ENCODE results near the gene SHISA6.

The SHISA6 gene

GRCh38 chr17:11514981-11515680, 274.1 kb downstream of the SHISA6 start:
- no peak for DNase-seq

DNA sequence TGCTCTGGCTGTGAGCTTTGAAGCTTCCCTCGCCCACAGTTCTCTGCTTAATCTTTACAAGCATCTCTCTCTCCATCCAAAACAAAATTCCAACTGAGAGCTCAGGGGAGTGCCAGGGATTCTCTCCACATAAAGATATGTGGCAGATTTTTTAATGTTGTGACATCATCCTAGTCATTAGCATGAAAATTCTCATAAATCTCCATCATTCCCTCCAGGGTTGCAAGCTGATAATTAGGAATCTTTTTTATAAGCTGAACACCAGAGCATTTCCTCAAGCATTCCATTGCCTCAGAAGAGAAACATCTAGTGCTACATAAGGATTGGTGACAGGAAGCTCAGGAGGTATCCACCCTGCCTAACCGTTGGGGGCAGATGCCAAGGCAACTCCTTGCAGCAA, 274.9 kb downstream of the SHISA6 start:
- DNase-seq, result no peak

DNA sequence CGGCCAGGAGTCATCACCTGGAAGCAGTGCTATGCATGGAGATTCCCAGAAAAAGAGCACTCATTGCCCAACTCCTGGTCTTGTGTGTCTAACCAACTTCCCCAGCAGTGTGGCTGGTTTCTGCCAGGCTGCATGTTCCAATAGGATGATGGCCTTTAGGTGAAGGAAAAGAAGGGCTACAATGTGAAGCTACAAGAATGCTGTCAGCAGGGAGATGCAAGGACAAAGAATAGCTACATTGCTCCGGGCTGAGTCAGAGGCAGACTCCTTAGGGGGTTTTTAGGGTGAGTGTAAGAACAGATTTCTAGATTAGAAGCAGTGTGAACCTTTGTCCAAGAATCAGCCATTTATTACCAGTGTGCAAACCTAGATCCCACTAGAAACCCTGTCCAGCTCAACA, 294.2 kb downstream of the SHISA6 start:
- DNase-seq, result no peak

GRCh38 chr17:11538366-11538765, 297.4 kb downstream of the SHISA6 start:
- DNase-seq, result no peak

- DNase-seq, result no peak
These were observed 298.6 kb downstream of the SHISA6 start for GRCh38 chr17:11539637-11540036.

DNA sequence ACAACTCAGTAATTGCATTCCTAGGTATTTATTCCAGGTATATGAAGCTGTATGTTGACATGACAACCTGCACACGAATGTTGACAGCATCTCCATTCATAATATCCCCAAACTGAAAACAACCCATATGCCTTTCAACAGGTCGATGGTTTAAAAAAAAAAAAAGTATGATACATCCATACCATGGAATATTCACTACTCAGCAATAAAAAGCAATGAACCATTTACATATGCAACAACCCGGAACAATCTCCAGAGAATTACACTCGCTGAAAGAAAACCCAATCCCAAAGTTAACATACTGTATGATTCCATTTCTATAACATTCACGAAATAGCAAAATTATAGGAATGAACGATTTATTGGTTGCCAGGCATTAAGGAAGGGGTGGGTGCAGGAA, 304.0 kb downstream of the SHISA6 start:
- DNase-seq, result no peak

GRCh38 chr17:11545696-11546095, 304.7 kb downstream of the SHISA6 start:
- no peak for DNase-seq

GRCh38 chr17:11547853-11548252, 306.8 kb downstream of the SHISA6 start:
- DNase-seq, result no peak

DNA sequence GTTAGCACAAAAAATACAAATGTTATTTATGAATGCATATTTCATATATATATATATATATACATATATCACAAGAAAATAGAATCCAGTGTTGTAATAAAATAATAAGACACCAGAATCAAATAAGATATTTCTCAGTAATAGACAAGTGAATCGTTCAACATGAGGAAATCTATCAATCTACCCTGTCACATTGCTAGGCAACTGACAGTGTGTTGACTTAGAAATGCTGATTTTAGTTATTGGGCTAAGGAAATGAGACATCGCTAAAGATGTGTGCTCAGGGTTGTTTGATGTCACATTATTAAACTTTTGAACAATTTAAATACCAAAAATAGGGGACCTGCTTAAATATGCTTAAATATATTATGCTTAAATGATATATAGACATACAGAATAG, 307.4 kb downstream of the SHISA6 start:
- DNase-seq, result no peak

DNA sequence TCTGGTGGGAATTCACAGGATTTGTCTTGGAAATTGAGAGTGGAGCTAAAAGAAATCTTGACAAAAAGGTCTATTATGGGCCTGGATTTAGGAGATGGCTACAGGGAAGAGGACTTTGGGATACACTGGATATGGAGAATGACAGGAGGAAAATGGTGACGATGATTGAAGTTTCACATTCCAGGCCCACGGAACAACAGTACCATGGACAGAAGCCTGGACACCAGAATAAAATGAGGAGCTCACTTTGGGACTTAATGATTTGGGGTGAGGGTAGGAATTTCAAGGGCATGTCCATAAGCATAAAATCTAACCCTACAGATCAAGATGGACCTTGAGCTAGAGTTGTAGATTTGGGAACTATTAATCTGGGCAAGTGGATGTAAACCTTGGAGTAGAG, 309.4 kb downstream of the SHISA6 start:
- DNase-seq, result no peak

- DNase-seq, result peak in 1 of 56 donors; percentile 13
These were observed 310.4 kb downstream of the SHISA6 start for GRCh38 chr17:11551442-11551841.

DNA sequence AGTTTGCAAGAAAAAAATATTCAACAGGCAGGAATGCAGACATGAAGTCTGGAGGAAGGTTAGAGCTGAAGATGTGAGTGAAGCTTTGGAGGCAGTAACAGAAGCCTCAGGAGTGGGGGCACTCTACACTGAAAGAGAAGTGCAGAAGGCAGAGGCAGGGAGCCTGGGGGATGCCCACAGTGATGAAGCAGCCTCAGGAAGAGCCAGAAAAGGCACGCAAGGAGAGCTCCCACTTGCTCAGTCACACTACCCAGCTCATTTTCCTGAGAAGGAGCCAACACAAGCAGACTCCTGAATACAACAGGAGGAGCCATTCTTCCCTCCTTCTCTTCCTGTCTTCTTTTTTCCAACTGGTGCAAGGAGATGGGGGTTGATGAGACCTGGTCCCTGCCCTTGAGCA, 312.1 kb downstream of the SHISA6 start:
- no peak for DNase-seq

GRCh38 chr17:11554042-11554441, 313.0 kb downstream of the SHISA6 start:
- no peak for DNase-seq

- no peak for DNase-seq
These were observed 313.5 kb downstream of the SHISA6 start for GRCh38 chr17:11554542-11554941.

- no peak for DNase-seq
These were observed 314.5 kb downstream of the SHISA6 start for GRCh38 chr17:11555530-11555929.

DNA sequence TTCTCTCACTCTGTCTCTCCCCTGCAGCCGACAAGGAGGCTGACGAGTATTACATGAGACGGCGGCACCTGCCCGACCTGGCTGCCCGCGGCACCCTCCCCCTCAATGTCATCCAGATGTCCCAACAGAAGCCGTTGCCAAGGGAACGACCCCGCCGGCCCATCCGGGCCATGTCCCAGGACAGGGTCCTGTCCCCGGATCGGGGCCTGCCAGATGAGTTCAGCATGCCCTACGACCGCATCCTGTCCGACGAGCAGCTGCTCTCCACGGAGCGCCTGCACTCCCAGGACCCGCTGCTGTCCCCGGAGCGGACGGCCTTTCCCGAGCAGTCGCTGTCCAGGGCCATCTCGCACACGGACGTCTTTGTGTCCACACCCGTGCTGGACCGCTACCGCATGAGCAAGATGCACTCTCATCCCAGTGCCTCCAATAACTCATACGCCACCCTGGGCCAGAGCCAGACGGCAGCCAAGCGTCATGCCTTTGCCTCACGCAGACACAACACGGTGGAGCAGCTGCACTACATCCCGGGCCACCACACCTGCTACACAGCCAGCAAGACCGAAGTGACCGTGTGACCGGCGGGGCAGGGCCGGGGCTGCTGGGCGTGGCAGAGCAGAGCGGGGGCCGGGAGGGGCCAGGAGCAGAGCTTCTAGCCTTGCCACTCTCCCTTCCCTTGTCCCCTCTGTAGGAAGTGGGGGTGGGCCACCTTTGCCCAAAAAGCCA, 316.9 kb downstream of the SHISA6 start:
- no peak for DNase-seq

DNA sequence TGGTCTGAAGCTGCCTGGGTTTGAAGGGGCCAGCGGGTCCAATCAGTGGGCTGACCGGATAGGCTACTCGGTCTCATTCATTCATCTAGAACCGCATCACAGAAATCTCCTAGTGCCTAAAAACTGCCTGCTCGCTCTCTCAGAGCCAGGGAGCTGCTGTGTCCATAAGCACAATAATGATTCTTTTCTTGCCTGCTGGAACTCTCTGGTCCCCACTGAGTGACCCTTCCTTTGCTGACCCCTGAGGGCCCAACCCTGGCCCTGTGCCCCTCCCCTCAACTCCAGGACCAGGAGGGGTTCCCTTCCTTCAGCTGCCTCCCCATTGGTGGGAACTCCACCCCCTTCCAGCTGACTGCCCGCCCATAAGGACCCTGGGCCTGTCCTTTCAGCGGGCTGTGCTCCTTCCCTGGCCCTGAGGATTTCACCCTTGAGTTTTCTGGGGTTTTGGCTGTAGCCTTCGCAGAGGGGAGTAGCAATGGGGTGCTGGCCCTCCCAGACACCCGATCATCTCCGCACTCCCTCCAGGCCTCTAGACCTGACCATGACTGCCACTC, 317.7 kb downstream of the SHISA6 start:
- DNase-seq, result no peak

GRCh38 chr17:11559601-11560000, 318.6 kb downstream of the SHISA6 start:
- no peak for DNase-seq

DNA sequence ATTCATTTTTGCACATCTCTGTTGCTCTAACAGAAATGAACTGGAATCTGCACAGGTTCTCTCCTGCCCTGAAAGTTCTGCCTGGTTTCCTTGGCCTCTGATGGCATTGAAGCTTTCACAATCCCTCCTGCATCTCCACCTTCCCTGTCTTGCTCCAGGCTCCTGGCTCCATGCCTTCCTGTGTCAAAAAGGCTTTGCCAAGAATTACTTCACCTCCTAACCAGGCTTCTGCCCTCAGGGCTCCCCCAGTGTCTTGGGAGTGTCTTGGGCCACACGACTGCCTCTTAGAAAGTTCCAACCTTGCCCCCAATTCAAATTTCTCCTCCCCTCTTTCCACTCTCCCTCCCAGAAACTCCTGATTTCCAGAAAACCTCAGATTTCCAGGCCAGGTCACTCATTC, 320.3 kb downstream of the SHISA6 start:
- DNase-seq, result no peak

DNA sequence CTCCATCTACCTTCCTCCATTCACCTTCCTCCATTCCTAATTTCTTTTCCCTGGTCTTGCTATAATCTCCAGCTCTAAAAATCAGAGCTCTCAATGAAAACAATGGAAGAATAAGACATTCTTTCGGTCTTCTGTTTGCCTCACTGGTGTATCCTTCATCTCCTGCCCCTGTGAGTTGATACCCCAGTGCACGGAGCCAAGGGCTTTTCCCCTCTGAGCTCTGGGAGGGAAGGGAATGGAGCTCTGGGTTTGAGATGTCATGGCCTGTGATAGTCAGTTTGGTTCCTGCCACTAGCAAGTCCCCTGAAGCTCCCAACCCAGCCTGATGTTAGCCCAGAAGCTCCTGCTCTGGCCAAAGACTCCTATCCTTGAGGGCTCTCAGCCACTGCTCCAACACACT, 320.7 kb downstream of the SHISA6 start:
- DNase-seq, result no peak

DNA sequence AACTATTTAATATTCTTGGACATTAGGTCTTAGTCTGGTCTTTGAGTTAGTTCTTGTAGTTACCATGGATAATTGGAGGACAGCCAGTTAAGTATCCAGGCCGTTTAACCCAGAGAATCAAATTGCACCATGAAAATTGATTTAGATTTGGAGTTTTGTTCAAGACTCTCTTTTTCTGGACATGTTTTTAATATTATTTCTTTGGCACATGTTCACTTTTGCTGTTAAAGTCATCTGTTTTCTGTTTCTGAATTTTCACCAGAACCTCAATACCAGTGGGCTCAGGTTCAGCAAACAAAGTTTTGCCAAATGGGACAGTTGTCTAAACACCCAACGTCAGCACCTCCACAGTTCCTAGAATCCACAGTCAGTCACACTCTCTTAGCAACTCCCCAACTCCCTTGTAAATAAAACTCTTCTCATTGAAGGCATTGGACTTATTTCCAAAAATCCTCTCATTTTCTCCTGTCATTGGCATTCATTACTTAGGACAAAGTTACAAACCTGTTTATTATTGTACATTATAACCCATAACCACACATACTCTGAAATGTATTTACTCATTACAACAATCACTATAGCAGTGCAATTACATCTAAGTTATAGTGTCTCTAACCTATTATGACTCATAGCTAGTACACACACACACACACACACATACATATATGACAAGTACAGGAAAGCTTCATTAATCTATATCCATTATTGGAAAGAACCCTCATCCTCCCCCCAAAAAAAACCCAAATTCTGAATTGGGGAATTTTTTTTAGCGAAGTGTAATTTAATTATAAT, 323.8 kb downstream of the SHISA6 start:
- peak in 8 of 56 donors; percentile 2 to 34 (median 12) for DNase-seq

GRCh38 chr17:11565591-11565990, 324.6 kb downstream of the SHISA6 start:
- DNase-seq, result no peak
